Stimulated activated CD4-positive, alpha-beta T cell treated with anti-CD3 and anti-CD28 coated beads, TNF-alpha, amount 100 ng/mL, for 48 hours (primary cell): ENCODE data around the gene NHSL2.
A peak's percentile ranks its signal among the peaks of the same experiment; 100 is the strongest.

Experiments used
- DNase-seq, 3 donors: peaks; one replicate each; pipeline ENCODE4 v3.0.0-alpha.2; 2020; ENCODE audit warnings: low read depth in 3 of 3

The NHSL2 gene

DNA sequence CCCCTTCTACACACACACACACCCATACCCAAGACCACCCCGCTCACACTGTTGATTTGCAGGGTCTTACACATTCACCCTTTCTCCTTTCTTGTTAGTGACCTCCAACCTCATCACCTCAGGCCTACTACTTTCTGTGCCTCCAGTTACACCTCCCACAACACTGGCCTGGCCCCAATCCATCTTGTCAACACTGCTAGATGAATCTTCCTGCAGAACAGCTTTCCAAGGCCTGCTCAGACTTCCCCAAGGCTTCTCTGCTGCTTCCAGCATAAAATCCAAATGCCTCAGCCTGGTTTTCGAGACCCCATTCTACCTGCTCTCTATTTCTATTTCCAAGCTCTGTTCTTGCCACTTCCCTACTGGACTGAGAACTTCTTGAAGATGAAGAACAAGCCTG is 79.9 kb downstream of the NHSL2 start:
- no peak for DNase-seq

DNA sequence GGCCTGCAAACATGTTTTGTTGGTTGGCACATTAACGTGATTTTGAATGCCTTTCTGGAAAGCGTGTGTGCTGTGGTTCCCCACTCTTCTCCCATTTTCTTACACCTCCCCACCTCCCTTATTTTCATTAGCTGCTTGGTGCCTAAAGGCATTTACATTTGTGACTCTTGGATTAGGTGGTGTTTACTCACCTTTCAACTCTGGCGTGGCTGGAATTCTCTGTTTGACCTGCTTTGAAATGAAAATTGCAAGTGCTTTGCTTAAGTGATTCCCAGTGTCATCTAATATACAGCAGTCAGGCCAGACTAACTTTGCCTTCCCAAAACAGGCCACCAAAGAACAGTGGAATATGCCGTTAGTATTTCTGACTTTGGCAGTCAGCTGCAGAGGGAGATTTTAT is 80.5 kb downstream of the NHSL2 start:
- DNase-seq = no peak

DNA sequence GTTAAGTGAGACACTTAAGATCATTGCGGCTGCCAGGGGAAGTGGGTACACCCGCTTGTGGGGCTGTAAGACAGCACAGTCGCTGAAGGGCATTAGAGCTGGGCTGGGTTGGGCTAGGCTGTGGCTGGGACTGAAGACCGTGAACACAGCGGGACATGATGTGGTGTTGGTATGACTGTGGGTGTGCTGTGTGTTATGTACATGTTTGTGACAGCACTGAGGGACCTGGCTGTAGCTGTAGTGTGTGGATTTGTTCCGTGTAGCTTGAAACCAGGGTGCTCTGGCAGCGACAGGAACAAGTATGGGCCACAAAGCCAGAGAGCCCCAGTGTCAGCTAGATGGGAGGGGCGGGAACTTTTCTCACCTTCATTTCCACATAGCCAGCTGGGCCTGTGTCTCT is 82.1 kb downstream of the NHSL2 start:
- DNase-seq = no peak

DNA sequence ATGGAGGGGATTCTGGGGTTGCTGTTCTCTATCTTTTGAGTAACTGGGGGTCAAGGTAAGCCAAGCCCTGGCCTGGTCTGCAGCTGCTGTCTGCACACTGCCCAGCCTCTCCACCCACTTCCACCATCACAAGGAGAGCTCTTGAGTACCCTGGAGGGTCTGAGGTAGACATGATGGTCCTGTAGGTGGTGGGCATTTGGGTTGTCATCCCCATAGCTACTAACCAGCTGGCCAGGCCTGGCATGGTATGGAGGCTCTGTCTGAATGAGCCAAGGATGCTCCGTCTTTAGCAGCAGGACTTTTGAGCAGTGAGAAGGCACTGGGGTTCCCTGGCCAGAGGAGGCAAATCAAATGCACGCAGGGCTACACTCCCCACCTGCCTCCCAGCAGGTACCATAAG is 82.7 kb downstream of the NHSL2 start:
- no peak for DNase-seq

DNA sequence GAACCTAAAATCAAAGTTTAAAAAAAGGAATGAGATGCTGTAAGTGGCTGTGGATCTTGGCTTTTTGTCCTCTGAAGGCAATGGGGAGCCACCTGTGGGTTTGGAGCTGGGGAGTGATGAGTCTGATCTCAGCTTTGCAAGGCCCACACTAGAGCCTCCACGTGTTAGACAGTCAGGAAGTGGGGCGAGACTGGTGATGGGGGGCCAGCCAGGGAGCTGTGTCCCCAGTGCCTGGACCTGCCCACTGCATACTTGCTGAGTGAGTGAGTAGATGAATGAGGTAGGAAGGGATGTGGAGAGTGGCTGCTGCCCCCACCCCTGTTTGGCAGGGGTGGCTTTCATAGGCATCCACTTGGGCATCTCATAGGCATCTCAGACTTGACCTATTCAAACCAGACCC is 84.0 kb downstream of the NHSL2 start:
- no peak for DNase-seq

DNA sequence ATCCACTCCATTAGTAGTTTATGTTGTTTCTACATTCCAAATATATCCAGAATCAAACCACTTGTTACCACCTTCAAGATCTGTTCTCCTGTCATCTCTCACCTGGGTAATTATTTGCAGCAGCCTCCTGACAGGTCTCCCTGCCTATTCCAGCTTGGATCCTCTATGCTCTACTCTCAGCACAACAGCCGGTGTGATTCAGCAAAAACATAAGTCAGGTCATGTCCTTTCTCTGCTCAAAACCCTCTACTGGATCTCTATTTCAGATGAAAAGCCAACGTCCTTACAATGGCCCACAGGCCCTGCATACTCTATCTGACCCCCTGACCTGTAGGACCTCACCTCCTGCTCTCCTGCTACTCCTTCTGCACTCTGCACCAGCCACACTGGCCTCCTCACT is 84.5 kb downstream of the NHSL2 start:
- DNase-seq = no peak

DNA sequence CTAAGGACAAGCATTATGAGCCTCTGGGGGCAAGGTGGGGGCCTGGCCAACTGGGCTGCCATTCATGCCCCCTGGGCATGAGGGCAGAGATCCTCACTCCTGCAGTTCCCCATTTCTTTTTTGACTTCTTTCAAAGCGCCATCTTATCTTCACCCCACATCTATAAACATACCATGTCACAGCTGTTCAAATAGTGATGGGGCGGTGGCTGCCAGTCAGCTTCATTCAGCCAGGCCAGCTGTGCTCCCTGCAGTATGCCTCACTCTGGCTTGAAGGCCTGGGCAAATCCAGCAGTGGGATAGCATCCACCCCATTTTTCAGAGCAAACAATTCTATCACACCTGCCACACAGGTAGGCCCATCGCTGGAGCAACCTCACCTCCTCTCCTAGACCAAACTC is 85.5 kb downstream of the NHSL2 start:
- DNase-seq = no peak

DNA sequence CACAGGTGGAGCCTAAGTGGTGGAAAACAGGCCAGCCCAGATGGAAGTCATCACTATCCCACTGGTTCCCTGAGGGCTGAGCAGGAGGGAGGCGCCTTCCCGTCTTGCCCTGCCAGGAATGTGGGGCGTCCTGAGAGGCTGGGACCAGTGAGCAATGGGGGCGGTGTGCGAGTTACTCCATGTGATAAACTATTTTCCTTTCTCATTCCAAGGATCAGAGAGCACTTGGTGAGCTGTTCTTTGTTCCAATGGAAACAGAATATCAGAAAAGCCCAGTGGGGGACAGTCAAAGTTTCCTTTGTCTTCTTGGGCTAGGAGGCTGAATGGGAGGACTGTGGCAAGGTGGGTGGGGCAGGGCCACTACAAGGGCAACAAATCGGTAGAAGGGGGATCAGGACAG is 86.2 kb downstream of the NHSL2 start:
- DNase-seq = no peak

DNA sequence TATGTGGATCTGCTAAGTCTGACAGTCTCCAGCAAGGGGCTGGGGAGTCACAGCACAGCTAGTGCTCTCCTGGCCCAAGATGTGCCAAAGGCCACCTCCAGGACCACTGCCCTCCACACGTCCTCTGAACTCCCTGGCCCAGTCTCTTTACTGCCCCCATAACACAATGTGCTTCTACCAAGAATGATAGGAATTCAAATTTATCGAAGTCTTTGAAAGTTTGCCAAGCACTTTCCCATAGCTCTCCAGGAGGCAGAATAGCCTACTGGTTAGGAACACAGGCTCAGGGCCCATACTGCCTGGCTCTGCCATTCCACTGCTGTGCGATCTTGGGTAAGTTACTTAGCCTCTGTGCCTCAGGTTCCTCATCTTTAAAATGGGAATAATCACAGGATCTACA is 86.7 kb downstream of the NHSL2 start:
- no peak for DNase-seq

DNA sequence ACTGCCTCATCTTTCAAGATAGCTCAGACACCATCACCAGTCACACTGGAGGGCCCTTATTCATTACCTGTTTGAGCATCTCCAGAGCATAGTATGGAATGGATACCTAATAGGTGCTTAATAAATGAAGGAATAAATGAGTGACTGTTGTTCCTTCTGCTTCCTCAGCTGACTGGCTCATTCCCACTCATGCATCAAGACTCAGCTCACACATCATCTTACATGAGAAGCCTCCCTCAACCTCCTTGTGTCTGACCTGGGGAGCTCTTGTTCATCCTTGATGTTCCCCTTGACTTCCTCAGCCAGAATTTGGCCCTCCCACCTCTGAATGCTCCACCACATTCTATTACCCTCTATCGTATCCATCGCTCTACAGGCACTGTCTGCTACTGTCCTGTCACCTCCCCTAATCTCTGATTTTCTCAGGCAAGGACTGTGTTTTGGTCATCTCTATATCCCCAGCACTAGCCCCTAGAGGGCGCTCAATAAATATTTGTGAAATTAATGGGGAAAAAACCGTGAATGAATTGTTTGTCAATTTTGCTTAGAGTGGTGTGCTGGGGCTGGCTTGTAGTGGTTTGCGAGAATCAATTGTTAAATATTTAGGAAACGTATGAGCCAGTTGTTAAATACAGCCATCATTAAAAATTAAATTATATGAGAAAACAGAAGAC is 88.3 kb downstream of the NHSL2 start:
- peak in 1 of 3 donors; percentile 28 for DNase-seq

DNA sequence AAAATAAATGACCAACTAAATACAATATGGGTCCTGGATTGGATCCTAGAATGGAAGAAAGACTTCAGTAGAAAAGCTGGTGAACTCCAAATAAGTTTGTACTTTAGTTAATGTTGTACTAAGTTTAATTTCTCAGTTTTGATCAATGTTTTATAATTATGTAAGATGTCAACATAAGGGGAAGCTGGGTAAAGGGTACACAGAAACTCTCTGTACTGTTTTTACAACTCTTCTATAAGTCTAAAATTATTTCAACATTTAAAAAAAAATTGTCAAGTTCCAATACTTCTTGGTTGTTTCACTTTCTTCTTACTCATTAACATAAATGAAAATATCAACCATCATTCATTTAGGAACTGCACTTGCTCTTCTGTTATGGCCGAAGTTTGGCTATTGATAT is 88.9 kb downstream of the NHSL2 start:
- no peak for DNase-seq

DNA sequence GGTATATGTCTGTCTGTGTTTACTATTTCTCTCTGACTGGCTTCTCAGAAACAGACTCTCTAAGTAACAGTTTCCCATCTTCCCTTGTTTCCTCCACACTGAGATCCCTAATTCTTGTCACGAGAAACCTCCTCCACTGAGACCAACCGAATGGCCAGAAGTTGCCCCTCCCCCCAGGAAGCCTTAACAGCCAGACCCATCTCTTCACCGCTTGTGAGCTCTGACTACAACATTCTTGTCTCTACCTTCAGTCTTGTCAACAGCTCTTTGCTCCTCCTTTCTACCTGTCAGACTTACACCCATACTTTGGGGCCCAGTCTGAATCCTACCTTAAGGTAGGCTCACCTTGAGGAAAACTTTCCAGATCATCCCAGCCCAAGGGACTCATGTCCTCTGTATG is 90.8 kb downstream of the NHSL2 start:
- DNase-seq = no peak

DNA sequence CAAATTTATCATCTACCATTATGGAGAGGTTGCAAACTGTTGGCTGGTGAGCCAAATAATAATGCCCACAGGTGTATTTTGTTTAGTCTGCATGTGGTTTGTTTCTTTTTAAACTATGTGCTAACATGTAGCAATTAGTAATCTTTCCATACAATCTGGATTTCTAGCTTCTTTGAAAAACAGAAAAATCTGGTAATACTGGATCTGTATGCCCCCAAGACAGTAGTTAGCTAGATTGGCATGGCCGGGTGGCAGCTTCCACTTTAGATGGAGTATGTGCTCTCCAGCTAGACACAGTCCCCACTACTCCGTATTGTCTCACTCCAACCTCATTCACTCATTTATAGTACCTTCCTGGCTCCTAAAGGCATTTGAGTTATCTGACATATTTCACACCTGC is 91.3 kb downstream of the NHSL2 start:
- no peak for DNase-seq

DNA sequence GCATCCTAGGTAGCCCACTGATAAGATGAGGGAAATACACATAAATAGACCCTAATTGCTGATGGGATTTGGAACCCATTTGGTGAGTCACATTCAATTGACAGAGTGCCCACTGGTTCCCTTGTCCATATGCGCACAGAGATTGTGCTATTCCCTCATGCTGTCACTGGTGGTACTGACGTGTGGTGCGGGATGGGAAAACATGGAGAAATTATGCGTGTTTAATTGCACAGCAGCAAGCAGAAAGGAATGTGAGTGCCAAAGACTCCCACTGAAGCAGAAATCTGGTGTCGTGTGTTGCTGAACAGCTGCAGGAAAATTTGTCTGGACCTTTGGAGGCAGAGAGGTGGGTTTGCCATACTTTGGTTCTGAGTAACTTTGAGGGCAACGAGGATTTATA is 92.2 kb downstream of the NHSL2 start:
- no peak for DNase-seq

DNA sequence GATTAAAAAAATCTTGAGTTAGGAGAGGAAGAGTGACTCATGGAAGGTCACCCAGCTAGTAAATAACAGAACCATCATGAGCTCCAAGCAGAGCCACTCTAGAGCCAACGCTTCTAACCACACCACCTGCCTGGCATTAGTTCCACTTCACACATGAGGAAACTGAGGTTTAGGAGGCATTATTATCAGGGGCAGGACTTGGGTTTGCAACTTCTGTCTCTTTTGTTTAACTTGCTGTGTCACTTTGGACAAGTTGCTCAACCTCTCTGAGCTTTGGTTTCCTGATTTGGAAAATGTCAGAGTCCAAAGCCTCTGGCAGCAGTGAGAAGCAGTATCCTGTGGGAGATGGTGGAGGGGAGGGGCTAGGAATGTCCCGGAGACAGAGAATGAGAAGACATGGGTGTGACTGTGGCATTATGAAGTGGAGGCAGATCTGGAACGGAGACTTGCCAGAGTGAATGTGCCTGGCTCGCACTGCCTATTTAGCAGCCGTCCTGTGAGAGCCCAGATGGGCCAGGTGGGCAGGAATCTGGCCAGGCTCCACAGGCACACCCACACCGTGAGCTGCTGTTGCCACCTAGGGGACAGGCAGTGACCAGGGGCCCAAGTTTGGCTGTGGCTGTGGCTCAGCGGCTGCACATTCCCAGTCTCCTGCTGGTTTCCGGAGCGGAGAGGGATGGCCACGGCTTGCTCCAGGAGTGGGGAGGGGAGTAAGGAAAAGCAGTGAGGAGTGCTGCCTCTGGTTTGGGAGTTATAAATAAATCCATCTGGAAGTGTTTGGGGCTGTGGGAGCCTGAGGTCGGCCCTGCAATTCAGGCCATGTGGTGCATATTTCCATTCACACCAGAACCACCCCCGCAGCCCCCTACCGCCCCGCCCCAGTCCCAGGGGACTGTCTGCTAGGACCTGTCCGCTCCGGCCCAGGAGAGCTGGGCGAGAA is 93.4 kb downstream of the NHSL2 start:
- no peak for DNase-seq

DNA sequence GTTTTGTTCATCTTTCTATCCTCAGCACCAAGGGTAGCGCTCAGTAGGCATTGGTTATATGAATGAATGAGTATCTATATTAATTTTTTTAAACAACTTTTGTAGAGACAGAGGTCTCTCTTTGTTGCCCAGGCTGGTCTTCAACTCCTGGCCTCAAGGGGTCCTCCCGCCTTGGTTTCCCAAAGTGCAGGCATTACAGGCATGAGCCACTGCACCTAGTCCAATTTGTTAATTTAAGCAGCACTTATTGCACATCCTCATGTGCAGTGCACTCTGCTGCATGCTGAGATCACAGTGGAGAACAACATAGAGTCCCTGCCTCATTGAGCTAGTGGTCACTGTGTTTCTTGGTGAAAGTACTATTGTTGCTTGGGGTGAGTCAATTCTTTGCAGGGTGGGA is 94.4 kb downstream of the NHSL2 start:
- no peak for DNase-seq

DNA sequence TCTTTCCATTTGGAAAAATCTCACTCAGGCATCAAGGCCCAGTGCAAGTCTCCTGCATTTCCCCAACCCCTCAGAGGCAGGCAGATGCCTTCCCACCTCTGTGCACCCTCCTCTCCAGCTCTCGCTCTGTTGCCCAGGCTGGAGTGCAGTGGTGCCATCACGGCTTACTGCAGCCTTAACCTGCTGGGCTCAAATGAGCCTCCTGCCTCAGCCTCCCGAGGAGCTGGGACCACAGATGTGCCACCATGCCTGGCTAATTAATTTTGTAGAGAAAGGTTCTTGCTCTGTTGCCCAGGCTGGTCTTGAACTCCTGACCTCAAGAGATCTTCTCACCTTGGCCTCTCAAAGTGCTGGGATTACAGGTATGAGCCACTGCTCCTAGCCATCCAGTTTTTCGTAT is 95.8 kb downstream of the NHSL2 start:
- no peak for DNase-seq

DNA sequence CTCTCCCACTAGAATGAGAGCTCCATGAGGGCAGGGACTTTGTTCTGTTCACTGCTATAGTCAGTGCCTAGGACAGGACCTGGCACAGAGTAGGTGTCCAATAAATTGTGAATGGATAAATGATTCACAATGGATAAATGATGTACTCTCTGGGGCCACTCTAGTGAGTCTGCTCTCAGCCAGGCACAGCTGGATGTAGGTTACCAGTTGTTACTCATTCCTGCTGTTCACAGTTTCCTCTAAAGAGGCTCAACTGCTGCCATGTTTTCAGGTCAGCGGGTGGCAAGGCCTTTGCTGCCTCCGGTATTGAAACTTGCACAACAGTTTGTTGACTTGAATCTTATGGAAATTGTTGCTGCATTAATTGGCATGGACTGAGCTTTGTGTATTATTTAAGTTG is 99.1 kb downstream of the NHSL2 start:
- DNase-seq = no peak

DNA sequence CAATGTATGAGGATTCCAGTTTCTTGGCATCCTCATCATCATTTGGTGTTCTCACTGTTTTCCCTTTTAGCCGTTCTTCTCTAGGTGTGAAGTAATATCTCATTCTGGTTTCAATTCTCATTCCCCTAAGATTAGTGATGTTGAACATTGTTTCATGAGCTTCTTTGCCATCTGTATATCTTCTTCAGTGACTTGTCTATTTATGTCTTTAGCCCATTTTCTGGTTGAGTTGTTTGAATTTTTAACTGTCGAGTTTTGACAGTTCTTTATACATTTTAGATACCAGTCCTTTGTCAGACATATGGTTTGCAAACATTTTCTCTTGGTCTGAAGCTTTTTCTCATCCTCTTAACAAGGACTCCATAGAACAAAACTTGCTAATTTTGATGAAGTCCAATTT is 101.1 kb downstream of the NHSL2 start:
- DNase-seq = no peak

DNA sequence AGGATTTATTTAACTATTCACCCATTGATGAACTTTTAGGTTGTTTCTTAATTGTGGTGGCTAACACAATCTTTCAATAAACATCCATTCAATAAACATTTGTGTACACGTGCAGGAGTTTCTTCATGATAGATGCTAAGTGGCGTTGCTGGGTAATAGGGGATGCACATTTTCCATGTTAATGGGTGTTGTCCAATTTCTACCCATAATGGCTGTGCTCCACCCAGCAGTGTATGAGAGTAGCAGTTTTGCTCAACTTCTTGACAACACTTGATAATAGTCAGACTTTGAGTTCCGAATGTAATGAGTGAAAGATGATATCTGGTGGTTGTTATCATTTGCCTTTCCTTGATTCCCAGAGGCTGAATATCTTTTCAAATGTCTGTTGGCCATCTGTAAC is 104.7 kb downstream of the NHSL2 start:
- no peak for DNase-seq

DNA sequence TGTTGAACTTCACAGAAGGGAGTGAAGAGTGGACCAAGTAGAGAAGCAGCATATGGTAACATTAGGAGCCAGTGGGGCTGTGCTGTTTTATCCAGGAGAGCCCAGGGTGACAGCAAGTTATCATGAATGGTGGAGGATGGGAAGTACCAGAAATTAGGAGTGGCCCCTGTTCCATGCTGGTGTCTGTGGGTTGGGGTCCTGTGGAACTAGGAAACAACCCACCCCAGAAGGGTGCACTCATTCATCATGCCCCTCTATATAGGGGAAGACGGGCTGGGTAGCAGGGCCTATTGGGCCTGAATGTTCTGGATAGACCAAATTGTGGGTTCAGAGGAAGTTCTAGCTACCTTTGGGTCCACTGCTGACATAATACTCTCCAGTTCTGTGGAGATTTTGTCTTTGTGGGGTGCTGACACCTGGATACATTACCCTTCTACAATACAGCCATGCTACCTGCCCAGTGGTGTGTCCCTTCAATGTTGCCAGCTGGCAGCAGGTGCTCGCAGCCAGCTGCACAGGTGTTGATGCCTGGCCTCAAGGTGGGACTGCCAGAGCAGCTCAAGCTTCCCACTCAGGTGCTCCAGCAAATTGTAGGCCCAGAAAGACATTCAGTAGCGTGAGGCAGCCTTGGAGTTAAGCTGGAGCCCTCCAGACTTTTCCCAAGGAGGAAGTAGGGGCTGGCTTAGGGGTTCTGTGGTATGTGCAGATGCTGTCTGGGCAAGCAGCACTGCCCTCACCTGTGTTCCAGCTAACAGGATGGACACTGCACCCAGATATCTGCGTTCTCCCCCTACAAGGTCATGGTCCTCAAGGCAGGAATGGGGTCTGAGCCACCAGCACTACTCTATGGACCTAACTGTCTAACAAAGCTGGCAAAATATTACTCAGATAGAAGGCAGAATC is 106.5 kb downstream of the NHSL2 start:
- DNase-seq = no peak
